ENCODE results near the gene RAPGEF2.
"Not testable (repeated sequence)": the region's sequence is repeated elsewhere in the genome, so short reads cannot be mapped to it uniquely, and the experiment has no call there.

Gene RAPGEF2

DNA sequence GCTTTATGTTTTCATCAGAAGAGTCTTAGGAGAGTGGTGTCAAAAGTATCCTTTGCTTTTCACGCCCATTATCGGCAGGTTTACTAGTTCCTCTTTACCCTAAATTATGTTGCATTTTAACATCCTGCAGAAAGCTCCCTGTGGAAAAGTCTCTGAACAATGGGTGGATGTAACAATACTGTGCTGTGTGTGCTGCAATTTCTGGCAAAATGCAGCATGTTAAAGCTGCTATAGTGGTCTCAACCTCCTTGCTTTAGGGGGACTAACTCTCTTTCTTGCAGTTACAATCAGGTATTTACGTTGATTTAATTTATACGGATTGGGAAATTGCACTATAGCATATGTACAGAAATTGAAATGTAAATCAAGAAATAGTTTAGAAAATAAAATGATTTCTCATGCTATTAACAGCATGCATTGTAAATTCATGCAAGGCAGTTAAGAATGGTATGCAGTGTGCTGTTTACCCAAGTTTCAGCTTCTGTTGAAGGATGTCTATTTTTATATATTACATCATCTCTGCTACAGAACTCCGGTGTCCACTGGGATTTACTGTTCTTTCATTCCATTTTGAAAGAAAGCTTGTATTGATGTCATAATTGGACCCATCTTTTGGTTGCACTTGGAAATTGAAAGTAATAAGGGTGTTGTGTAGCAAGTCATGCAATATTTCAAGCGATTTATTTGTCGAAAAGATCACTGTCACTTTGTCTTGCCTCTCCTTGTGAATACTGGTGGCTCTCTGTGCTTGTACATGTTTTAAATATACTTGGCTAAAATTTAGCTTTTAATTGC is 145.7 kb downstream of the RAPGEF2 start:
- no peak for DNase-seq

GRCh38 chr4:159250751-159251325 is 148.0 kb downstream of the RAPGEF2 start:
- DNase-seq = no peak

GRCh38 chr4:159251580-159251979 is 148.7 kb downstream of the RAPGEF2 start:
- not testable (repeated sequence) for DNase-seq

- no peak for DNase-seq
These were observed 149.6 kb downstream of the RAPGEF2 start for GRCh38 chr4:159252491-159252890.

DNA sequence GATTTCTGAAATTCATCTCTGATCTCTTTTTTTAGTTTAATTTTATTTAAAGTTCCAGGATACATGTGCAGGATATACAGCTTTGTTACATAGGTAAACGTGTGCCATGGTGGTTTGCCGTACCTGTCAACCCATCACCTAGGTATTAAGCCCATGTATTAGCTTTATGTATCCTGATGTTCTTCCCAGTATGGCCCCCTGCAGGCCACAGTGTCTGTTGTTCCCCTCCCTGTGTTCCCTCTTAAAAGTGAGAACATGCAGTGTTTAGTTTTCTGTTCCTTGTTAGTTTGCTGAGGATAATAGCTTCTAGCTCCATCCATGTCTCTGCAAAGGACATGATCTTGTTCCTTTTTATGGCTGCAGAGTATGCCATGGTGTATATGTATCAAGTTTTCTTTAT is 153.2 kb downstream of the RAPGEF2 start:
- DNase-seq = no peak

DNA sequence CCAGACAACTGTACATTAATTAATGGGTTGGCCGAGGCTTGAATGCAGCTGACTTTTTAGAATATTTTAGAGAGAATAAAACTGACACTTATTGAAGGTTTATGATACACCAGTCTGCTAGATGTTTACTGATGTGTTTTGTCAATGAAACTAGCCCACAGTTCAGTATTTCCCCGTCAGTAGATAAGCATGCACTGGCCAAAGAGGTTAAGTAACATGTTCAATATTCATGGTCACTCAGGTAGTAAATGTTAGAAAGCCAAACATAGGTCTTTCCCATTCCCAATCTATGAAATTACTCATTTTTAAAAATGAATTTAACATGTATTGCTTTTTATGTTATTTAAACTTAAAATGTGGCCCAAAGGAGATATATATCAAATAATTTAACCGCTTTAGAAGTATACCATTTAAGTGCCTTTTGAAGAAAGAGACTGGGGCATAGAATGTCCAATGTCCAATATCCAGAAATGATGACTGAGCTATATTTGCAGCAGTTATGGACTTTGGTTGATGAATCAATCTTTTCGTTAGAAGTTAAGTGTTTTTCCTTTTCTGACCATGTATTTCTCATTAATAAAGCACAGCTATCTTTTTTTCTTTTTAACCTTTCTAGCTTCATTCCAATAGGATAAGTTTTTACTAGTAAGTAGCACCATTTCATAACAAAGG is 156.1 kb downstream of the RAPGEF2 start:
- no peak for DNase-seq

- no peak for DNase-seq
These were observed 161.2 kb downstream of the RAPGEF2 start for GRCh38 chr4:159264057-159264456.

DNA sequence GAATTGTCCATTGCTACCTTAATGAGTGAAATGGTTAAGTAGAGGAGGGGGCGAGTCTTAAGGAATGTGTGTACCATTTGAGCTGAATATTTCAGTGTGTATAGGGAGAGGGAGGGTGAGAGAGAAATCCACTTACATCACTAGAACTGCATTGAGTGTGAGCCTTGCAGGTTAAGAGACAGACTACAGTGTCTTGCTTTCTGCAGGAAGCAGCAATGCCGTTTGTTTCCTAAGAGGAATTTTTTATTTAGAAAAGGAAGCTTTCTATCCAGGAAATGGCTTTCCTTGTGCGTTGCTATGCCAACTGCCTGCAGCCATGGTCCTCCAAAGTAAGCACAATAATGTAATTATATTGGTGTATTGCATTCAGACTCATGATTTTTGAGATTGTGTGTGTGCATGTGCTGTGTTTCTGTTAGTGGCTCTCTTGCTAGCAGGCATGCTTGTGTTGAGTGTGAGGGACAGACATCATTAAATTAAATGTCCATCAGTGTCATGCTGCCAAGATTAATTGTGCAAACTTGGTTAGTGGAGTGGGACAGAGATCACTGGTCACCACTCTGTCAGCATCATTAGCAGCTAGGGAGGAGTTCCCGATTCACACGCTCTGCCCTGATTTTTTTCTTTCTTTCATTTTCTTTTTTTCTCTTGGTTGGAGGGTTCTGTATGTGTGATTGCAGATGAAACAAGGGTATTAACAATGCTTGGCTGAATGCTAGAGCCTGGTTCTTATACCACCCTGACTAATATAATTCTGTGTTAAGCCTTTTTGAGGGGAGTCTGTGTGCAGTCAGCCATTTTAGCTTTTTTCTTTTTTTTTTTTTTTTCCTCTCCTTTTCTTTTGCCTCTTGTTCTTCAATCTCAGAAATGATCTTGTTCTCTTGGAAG is 164.3 kb downstream of the RAPGEF2 start:
- no peak for DNase-seq

GRCh38 chr4:159267869-159268285 is 165.0 kb downstream of the RAPGEF2 start:
- no peak for DNase-seq

- DNase-seq = no peak
These were observed 165.7 kb downstream of the RAPGEF2 start for GRCh38 chr4:159268607-159269006.

DNA sequence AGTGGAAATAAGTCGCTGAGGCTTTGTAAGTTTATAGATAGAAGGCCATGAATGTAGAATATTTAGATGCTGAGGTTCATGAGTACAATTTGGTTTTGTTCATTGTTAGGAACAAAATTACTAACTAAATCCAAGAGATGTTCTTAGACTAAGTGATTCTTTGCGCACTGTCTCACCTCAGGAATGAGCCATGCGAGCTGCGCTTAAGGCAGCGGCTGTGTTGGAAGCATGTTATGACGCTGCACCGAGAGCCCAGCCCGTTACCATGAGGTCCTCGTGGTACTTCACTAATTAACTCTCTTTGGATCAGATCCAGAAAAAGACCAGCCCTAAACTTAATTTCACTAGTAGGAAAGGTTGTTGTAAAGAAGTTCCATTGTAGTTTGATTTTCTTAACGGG is 166.2 kb downstream of the RAPGEF2 start:
- no peak for DNase-seq

- peak; percentile 23 to 31 for DNase-seq
These were observed 167.1 kb downstream of the RAPGEF2 start for GRCh38 chr4:159269956-159270355.

- peak; percentile 59 to 73 for DNase-seq
These were observed 169.0 kb downstream of the RAPGEF2 start for GRCh38 chr4:159271856-159272255.

- DNase-seq = no peak
These were observed 169.6 kb downstream of the RAPGEF2 start for GRCh38 chr4:159272273-159273140.

DNA sequence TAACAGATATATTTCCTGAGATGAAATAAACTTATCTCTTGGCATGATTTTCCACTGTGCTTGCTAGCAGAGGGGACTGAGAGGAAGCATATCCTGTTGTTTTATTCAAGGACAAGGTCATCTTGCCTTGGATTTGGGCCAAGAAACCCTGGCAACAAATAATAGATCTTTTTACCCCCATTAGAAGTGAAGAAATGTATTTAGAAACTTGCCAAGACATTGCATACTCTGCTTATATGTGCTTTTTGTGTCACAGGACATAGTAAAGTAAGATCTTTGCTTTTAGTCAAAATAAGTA is 170.2 kb downstream of the RAPGEF2 start:
- no peak for DNase-seq

- no peak for DNase-seq
These were observed 171.0 kb downstream of the RAPGEF2 start for GRCh38 chr4:159273841-159274240.

- peak; percentile 78 to 95 for DNase-seq
These were observed 175.5 kb downstream of the RAPGEF2 start for GRCh38 chr4:159278399-159278798.

DNA sequence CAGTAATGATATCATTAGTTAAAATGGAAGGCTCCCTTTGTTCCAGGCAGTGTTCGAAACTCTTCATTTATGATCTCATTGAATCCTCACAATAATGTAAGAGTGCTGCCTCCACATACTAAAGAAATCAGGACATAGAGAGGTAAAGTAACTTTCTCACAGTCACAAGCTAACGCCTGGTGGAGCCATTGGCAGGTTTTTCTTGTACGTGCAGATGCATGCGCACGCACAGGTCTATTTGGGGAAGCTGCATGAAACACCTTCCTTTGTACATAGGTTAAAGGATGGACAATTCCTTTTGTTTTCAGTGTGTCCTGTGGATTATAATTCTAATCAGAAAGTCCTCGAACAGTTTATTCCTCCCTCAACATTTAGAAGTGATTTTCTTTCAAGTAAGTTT is 176.2 kb downstream of the RAPGEF2 start:
- DNase-seq = no peak

DNA sequence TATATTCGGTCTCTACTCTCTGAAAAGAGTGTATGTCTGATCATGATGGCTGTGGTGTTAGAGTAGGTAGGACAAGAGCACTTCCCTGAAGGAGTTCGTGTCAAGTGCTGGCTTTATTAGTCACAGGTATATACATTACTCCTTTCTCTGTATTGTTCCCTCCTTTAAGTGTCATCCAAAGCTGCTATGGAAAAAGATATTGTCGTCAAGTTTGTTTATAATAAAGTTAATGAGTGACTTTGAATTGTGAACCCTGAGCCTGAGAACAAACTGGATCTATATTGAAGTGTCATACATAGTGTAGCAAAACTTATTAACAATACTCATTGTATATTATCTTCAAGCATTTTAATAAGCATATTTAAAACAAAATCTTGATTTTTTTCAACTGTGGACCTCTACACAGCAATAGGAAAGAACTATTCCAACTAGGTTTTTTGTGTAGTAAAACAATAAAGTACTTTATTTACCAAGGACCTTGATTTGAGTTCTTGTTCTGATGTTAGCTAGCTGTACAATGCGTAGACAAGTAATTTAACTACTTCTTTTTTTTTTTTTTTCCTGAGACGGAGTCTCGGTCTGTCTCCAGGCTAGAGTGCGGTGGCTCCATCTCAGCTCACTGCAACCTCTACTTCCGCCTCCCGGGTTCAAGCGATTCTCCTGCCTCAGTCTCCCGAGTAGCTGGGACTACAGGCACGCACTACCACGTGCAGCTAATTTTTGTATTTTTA is 177.7 kb downstream of the RAPGEF2 start:
- no peak for DNase-seq

DNA sequence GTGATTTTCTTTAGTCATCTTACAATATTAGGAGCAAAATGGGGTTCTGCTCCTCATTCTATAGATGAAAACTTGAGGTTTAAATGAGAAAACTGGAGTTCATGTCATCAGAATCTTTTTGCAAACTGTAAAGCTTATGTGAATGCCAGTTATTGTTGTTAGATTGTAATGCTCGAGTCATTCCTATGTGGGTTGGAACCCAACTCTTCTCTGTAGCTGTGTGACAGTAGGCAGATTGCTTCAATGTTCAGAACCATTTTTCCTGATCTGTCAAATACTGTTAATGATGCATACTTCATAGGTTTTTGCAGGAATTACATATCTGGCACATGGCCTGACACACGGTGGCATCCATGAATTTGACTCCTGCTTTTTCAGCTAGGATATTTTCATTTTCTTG is 178.9 kb downstream of the RAPGEF2 start:
- DNase-seq = peak; percentile 12 to 30

DNA sequence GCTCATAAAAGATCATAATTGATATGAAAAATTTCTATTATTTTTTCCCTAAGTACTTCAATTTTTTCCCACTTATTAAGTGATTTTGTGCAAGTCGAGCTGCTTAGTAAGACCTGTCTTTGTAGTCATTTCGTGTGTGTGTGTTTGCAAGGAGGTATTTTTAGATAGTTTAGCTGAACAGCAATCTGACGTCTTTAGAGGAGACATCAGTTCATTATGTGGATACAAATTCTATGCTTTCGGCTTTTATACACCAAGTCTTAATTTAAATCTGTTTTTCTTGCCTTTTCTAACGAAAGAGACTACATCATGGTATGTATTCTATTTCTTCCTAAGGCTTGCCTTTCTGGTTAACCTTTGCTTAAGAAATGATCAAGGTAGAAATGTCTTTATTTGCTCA is 179.4 kb downstream of the RAPGEF2 start:
- no peak for DNase-seq
